RWPE2 (cell line): ENCODE results near the gene PTPA.

Source experiments
- ATAC-seq: fragments of 200-7000 bp; cut with Tn5 transposase; 3 replicates; pipeline ENCODE4 v1.9.1; 2021; ENCODE audit warnings: low read depth
- DNase-seq: peaks from one replicate; pipeline ENCODE4 v3.0.0-alpha.2; 2020; ENCODE audit warnings: low spot score
- H3K27ac ChIP-seq: fragments of 450-650 bp; 2 replicates; pipeline ENCODE4 v1.5.1; 2017; ENCODE audit warnings: mild to moderate bottlenecking; ENCODE audit not compliant: poor library complexity, severe bottlenecking
- H3K27me3 ChIP-seq: fragments of 250-450 bp; sonication (Bioruptor Pico); 2 replicates; pipeline ENCODE4 v1.5.1; 2021; ENCODE audit warnings: mild to moderate bottlenecking, moderate library complexity; ENCODE audit not compliant: insufficient read depth, poor library complexity, severe bottlenecking
- H3K36me3 ChIP-seq: fragments of 250-450 bp; sonication (Bioruptor Pico); 2 replicates; pipeline ENCODE4 v1.5.1; 2020; ENCODE audit warnings: low read depth, mild to moderate bottlenecking, moderate library complexity
- H3K4me1 ChIP-seq: fragments of 250-450 bp; sonication (Bioruptor Pico); 2 replicates; pipeline ENCODE4 v1.5.1; 2021; ENCODE audit warnings: mild to moderate bottlenecking, moderate library complexity; ENCODE audit not compliant: insufficient read depth, poor library complexity, severe bottlenecking
- H3K4me3 ChIP-seq: fragments of 250-450 bp; sonication (Bioruptor Pico); 2 replicates; pipeline ENCODE4 v1.5.1; 2021; ENCODE audit warnings: mild to moderate bottlenecking, moderate library complexity; ENCODE audit not compliant: severe bottlenecking
- H3K9me3 ChIP-seq: fragments of 250-450 bp; sonication (Bioruptor Pico); 2 replicates; pipeline ENCODE4 v1.5.1; 2021; ENCODE audit warnings: mild to moderate bottlenecking, moderate library complexity; ENCODE audit not compliant: severe bottlenecking
- TF ChIP-seq, protein P1 (sequence below): fragments of 450-650 bp; IDR thresholded peaks from one replicate; pipeline ENCODE4 v1.5.1; 2017; ENCODE audit warnings: mild to moderate bottlenecking, moderate library complexity; ENCODE audit not compliant: poor library complexity, severe bottlenecking

PTPA gene

DNA sequence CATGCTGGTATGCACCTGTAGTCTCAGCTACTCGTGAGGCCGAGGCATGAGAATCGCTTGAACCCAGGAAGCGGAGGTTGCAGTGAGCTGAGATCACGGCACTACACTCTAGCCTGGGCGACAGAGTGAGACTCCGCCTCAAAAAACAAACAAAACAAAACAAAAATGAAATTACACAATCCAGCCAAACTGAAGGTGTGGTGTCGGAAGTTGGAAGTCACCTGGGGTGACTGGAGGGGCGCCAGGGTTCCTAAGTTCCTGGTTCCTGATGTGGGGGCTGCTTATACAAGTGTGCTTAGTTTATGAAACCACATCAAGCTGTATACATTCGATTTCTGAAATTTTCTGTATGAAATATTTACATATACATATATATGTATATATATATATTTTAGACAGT, 34.0 kb upstream of the PTPA start:
- H3K4me3 ChIP-seq: no peak overlapping the region
- DNase-seq (no peak), ATAC-seq (no peak)
- H3K4me1 ChIP-seq: peaks cover 5% of the 10 kb centered on the region
- H3K27me3 ChIP-seq: no peaks in the 10 kb centered on the region
- H3K27ac ChIP-seq: no peak overlapping the region
- no peaks in the 10 kb centered on the region for H3K9me3 ChIP-seq
- TF ChIP-seq, protein P1, sequence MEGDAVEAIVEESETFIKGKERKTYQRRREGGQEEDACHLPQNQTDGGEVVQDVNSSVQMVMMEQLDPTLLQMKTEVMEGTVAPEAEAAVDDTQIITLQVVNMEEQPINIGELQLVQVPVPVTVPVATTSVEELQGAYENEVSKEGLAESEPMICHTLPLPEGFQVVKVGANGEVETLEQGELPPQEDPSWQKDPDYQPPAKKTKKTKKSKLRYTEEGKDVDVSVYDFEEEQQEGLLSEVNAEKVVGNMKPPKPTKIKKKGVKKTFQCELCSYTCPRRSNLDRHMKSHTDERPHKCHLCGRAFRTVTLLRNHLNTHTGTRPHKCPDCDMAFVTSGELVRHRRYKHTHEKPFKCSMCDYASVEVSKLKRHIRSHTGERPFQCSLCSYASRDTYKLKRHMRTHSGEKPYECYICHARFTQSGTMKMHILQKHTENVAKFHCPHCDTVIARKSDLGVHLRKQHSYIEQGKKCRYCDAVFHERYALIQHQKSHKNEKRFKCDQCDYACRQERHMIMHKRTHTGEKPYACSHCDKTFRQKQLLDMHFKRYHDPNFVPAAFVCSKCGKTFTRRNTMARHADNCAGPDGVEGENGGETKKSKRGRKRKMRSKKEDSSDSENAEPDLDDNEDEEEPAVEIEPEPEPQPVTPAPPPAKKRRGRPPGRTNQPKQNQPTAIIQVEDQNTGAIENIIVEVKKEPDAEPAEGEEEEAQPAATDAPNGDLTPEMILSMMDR: no peak
- H3K36me3 ChIP-seq: no peaks in the 10 kb centered on the region

DNA sequence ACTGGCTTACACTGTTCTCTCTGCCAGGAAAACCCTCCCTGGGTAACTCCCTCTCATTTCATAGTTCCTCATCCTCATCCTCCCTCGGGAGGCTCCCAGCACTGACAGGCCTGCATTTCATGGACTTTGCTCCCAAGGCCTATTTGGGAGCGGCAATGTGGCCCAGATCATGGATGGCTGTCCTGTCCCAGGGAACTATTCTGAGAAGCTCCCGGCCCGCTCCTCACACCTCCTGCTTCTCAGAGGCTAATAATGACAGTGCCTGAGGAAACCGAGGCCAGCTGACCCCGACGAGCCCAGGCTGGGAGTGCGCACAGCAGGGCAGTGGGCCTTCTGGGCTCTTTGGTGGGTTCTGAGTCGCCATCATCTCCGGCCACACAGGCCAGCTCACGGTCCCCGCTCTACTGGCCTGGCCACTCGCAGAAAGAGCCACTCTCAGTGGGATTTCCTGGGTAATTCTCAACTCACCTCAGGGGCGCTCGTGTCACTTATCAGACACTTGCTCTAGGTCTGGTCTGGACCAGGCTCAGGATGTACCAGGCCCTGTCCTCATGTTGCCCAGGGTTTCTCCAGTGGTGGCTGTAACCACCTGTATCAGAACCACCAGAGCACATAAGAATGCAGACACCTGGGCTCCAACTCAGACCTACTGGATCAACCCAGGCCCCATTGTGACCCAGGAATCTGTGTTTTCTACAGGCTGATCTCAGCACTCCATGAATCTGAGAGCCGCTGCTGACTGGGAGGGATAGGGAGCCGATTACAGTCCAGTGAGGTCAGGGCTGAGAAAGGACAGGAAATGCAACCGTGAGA, 32.3 kb upstream of the PTPA start:
- H3K4me1 ChIP-seq: peaks cover 5% of the 10 kb centered on the region
- H3K27me3 ChIP-seq: no peaks in the 10 kb centered on the region
- no peak overlapping the region for H3K4me3 ChIP-seq
- no peaks in the 10 kb centered on the region for H3K36me3 ChIP-seq
- H3K27ac ChIP-seq: no peak overlapping the region
- TF ChIP-seq, protein P1: no peak
- H3K9me3 ChIP-seq: no peaks in the 10 kb centered on the region
- ATAC-seq: no peak
- no peak for DNase-seq

DNA sequence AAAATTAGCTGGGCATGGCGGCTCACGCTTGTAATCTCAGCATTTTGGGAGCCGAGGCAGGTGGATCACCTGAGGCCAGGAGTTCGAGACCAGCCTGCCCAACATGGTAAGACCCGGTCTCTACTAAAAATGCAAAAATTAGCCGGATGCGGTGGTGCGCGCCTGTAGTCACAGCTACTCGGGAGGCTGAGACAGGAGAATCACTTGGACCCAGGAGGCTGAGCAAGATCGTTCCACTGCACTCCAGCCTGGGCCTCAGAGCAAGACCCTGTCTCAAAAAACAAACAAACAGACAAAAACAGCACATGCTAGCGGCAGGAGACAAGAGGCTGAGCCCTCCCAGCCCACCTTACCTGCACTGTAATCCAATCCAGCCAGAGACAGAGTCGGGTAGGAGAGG, 31.4 kb upstream of the PTPA start:
- DNase-seq (no peak), ATAC-seq (no peak)
- TF ChIP-seq, protein P1: no peak
- Histone ChIP-seq H3K9me3 (no peaks in the 10 kb centered on the region), H3K27ac (no peak overlapping the region), H3K27me3 (no peaks in the 10 kb centered on the region), H3K4me3 (peak overlapping the region; percentile 80), H3K36me3 (no peaks in the 10 kb centered on the region), H3K4me1 (peaks cover 5% of the 10 kb centered on the region)

DNA sequence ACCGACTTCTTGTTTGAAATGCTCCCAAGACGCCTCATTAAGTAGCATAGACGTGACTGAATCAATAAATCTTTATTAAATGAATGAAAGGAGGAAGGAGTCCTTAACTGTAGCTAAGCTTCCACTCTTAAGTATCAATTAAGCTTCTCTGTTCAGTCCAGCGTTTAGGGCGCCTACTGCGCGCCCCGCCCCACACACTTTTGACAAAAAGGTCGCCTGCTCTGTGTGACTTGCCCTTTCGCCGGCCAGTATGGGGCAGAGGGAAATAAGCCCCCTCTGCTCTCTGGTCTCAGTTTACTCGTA, 31.0 kb upstream of the PTPA start:
- H3K9me3 ChIP-seq: no peaks in the 10 kb centered on the region
- TF ChIP-seq, protein P1: no peak
- peaks cover 5% of the 10 kb centered on the region for H3K4me1 ChIP-seq
- 0 out of 2 replicates have a peak, but pooled peaks cover 2% of the 10 kb centered on the region for H3K36me3 ChIP-seq
- no peaks in the 10 kb centered on the region for H3K27me3 ChIP-seq
- peak overlapping the region; percentile 80 for H3K4me3 ChIP-seq
- ATAC-seq (no peak), DNase-seq (no peak)
- no peak overlapping the region for H3K27ac ChIP-seq

DNA sequence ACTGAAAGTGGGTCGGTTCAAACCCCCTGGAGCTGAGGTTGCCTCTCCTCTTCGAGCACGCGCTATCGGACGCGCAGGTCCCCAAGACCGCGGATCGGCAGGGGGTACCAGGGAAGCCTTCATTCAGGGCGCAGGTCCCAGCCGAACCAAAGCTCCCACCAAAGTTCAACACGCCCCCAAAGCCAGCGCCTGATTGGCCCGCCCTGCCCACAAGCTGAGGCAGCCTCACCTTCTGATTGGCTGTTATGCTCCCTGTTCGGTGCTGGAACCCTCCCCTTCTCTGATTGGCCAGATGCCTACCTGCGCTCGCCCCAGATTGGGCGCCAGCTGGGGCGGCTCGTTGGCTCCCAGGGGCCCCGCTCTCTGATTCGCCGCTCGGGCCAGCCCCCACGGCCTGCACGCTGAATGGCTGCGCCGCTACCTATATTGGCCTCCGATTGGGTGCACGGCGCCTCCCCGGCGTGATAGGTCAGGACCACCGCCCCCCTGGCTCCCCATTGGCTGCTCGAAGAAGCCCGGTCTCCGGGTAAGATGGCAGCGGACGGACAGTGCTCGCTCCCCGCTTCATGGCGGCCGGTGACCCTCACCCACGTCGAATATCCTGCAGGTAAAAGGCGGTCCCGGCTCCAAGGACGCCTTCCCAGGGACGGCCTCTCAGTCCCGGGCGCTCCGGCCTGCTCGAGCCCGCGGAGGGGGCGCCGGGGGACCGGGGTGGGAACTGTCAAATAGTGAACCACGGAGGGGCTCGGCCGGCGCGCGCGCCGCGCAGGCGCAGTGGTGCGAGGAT, 30.4 kb upstream of the PTPA start, which contains the start of gene DOLPP1:
DOLPP1 (plus strand) TSS at position 511 of the 787 bp plus-strand sequence; CDS start at position 532, 21 bp downstream.
- ATAC-seq: peak; percentile 98
- H3K4me1 ChIP-seq: peaks cover 5% of the 10 kb centered on the region
- TF ChIP-seq, protein P1: no peak
- H3K27me3 ChIP-seq: no peaks in the 10 kb centered on the region
- DNase-seq: peak; percentile 100
- peak within 1 kb of the TSS; percentile 80 for H3K4me3 ChIP-seq
- no peaks in the 10 kb centered on the region for H3K9me3 ChIP-seq
- peaks cover 5% of the 10 kb centered on the region for H3K36me3 ChIP-seq
- H3K27ac ChIP-seq: peak within 1 kb of the TSS; percentile 24
